CD4-positive, alpha-beta T cell treated with Interleukin-15 for 4 hours (primary cell): ENCODE measurements around the gene KDM5B.
A peak's percentile ranks its signal among the peaks of the same experiment; 100 is the strongest.
"Not testable (repeated sequence)": the region's sequence is repeated elsewhere in the genome, so short reads cannot be mapped to it uniquely, and the experiment has no call there.

Experiments
- DNase-seq: peaks from one replicate; pipeline ENCODE4 v3.0.0-alpha.2; 2020; ENCODE audit warnings: low spot score

The KDM5B gene

GRCh38 chr1:202812176-202813026, 4.2 kb upstream of the KDM5B start:
- DNase-seq: no peak

GRCh38 chr1:202811296-202812175, 3.3 kb upstream of the KDM5B start:
- DNase-seq: no peak

- peak; percentile 89 for DNase-seq
These were observed 2.5 kb upstream of the KDM5B start, which contains the start of gene PCAT6 for GRCh38 chr1:202810615-202811295. PCAT6 (plus strand) TSS chr1:202810954.

DNA sequence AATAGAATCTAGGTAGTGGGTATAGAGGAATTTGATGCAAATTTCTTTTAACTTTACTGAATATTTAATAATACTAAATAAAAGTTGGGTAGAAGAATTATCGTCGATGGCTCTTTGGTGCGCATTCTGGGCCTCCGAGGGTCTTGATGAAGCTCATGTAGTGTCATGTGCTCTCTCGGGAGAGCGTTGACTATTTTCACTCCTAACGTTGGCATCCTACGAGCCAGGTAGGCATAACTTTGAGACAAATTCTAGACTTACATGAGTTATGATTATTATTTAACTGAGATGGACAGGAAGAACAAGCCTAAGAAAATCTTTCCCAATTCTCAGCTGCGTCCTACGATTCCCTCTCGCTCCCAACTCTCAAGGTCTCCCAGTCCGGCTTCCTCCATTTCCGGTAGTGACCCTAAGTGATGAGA, 2.0 kb upstream of the KDM5B start:
- DNase-seq: no peak

DNA sequence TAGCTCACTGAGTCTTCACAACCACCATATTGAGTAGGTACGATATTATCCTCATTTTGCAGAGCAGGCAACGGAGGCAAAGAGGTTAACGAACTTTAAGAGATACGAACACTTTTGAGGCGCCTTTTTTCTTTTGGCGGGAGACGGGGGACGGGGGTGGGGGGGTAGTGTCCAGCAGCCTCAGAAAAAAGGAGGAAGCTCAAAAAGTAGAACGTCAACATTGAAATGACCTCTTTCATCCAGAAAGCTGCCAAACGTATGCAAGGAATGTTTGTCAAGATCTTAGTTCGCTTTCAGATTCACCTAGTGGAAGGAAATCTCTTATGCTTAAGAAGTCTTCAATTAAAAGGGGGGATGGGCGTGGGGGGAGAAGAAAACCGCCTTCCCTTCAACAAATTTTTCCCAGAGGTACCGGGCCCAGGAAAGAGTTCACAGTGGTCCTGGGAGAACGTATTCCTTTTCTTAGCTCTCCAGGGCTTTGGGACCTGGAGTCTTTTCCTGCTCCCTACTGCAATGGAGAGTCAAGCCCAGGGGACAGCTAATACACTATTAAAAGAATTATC, 1.5 kb upstream of the KDM5B start:
- DNase-seq: no peak

DNA sequence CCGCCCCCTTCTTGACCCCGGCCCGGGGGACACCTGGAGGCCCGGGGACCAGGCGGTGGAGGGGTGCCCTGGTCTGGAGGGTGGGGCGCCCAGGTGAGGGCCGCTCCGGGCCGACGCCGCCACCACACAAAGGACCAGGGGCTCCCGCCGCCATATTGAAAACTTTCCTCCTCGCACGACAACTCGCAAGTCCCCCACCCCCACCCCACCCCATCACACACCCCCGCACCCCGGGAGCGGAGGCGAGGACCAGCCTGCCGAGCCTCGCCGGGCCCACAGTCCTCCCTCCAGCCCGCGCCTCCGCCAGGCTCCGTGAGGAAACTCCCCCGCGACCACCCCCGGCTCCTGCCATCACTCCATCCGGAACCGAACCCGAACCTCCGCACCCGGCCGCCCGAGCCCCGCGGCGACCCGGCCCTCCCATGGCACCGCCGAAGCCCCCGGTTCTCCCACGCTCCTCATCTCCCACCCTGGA, 733 bp downstream of the KDM5B start:
- DNase-seq: peak; percentile 20

- no peak for DNase-seq
These were observed 1.3 kb downstream of the KDM5B start for GRCh38 chr1:202806845-202807450.

GRCh38 chr1:202805886-202806844, 2.1 kb downstream of the KDM5B start:
- peak; percentile 41 for DNase-seq

GRCh38 chr1:202804126-202804525, 4.1 kb downstream of the KDM5B start:
- DNase-seq: no peak

DNA sequence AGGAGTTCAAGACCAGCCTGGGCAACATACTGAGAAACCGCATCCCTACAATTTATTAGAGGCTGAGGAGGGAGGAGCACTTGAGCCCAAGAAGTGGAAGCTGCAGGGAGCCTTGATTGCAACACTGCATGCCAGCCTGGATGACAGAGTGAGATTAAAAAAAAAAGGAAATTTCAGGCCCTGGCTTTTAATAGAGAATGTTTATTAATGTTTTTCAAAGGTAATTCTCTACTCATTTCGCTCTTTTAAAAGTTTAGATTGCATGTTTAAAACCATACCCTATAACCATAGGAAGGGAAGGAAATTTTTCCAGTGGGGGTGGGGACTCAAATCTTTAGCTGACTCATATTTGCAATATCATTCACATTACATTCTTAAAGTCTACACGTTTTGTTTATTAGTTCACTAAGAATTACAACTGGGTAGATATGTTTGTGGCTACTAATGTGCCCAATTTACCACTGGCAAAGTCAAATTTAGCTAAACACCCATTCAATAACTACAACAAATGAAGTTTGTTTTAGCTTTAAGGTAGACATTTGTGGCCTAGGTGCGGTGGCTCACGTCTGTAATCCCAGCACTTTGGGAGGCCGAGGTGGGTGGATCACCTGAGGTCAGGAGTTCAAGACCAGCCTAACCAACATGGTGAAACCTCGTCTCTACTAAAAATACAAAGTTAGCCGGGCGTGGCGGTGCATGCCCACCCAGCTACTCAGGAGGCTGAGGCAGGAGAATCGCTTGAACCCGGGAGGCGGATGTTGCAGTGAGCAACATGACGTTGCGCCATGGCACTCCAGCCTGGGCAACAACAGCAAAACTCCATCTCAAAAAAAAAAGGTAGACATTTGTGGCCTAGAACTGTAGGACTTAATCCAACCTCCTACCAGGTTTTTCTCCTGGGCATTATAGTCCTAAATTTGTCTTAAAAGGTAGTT, 5.0 kb downstream of the KDM5B start:
- no peak for DNase-seq

DNA sequence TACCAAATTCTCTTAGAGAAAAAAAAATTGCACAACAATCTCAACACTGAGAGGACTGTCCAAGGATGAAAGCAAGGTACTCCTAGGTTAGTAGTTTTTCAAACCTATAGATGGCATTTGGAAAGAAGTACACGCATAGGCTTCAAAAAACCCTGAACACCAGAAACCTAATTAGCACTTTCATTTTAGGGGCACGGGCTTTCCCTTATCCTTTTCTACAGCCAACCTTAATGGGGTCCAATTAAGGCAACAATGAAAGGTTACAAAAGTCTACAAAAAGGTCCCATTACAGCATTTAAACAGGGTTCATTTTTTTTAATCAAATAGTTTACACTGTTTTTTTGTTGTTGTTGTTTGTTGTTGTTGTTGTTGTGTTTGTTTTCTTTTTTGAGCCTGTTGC, 6.2 kb downstream of the KDM5B start:
- no peak for DNase-seq

DNA sequence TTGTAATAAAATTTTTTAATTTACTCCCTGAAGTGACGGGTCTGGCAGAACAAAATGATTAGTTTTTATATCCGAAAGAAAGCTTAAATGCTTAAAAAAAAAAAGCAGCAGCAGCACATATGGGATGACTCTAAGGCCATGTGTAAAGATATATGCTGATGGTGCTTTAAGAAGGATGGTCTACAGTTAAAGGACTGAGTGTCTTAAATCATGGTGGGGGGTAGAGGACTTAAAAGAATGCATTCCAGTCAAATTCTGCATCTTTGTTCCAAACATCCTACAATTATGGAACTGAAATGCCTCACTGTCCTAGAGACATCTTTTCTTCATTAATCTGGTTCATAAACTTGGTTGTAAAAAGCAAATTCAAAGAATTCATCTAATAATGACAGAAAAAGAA, 7.0 kb downstream of the KDM5B start:
- no peak for DNase-seq

DNA sequence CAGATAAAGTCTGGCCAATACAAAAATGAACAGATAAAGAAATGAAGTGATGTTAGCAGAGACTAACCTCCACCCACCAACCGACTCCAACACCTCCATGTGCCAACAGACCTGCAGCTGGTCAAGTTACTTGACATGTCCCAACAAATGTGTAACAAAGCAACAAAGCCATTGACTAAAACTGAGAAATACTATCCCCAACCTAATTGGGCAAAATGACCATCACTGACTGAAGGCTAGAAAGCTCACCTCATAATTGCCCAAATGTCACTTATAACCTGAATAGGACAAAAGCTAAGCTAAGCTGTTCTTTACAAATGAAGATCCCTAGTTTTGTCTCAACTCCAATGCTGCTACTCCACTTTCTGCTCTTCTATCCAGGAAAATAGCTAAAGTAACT, 7.5 kb downstream of the KDM5B start:
- no peak for DNase-seq

- no peak for DNase-seq
These were observed 9.4 kb downstream of the KDM5B start for GRCh38 chr1:202798792-202799331.

- DNase-seq: no peak
These were observed 10.0 kb downstream of the KDM5B start for GRCh38 chr1:202798260-202798659.

DNA sequence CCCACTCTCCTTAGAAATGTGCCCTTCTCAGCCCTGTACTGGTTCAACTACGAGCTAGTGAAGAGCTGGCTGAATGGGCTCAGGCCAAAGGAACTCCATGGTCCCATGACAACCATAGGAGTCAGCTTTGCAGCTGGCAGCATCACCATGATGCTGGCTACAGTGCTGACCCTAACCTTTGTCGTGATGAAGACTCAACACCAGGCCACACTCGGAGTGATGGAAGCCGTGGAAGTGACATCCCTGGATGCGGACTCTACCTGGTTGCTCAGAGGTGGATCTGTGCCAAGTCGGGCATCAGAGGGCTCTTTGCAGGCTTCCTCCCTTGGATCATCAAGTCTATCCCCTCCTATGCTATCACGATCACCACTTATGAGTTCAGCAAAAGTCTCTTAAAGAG, 11.6 kb downstream of the KDM5B start:
- DNase-seq: no peak

- DNase-seq: not testable (repeated sequence)
These were observed 13.3 kb downstream of the KDM5B start for GRCh38 chr1:202794931-202795330.

DNA sequence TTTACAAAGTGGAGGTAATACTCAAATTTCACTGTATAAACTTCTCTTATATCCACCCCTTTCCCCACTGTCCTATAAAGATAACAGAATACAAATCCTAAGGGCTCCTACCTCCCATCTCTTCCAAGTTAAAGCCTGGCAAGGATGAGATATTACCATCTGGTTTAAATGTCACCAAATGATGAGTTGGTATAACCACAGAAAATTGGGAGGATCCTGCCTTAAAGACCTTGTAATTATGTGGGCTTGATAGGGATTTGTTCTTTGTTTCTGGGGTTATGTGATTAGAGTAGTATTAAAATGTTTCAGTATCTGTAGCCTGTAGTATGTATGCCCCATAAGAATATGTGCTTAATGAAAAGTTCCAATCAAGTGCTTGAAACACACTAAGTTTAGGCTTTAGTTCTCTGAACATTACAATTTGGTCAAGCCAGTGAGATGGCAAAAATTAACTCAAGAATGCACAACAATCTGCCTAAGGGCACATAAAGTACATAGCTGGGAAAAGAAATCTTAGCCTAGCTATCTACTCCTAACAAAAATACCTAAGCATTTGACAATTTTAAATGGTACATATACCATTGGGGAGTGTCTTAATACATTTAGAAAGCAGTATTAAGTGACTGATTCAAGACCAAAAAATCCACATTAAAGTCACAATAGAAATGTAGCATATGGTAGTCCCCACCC, 14.0 kb downstream of the KDM5B start:
- no peak for DNase-seq
